NOMO-1 treated with DMSO at 0.1 percent for 48 hours (cell line): ENCODE data around the gene ATF3.
A peak's percentile ranks its signal among the peaks of the same experiment; 100 is the strongest.

Experiments
- DNase-seq: peaks from one replicate; lab custom pipeline; 2025; ENCODE audit not compliant: unreplicated experiment; lab: John Stamatoyannopoulos, UW

Gene ATF3

GRCh38 chr1:212586206-212587015, 22.1 kb upstream of the ATF3 start:
- DNase-seq, result no peak

- no peak for DNase-seq
Observed at GRCh38 chr1:212587016-212587887, 21.3 kb upstream of the ATF3 start.

GRCh38 chr1:212587888-212588510, 20.6 kb upstream of the ATF3 start:
- DNase-seq, result no peak

GRCh38 chr1:212589446-212589845, 19.1 kb upstream of the ATF3 start:
- peak; percentile 38 for DNase-seq

GRCh38 chr1:212591922-212592321, 16.6 kb upstream of the ATF3 start:
- DNase-seq, result no peak

- DNase-seq, result no peak
Observed at GRCh38 chr1:212593821-212594251, 14.7 kb upstream of the ATF3 start.

- DNase-seq, result no peak
Observed at GRCh38 chr1:212594640-212595039, 13.9 kb upstream of the ATF3 start.

- DNase-seq, result no peak
Observed at GRCh38 chr1:212595229-212595628, 13.3 kb upstream of the ATF3 start.

GRCh38 chr1:212595787-212596714, 12.5 kb upstream of the ATF3 start:
- DNase-seq, result peak; percentile 49

GRCh38 chr1:212596798-212597197, 11.8 kb upstream of the ATF3 start:
- DNase-seq, result no peak

- no peak for DNase-seq
Observed at GRCh38 chr1:212597487-212597886, 11.1 kb upstream of the ATF3 start.

- DNase-seq, result no peak
Observed at GRCh38 chr1:212600071-212600915, 8.3 kb upstream of the ATF3 start.

GRCh38 chr1:212600980-212601379, 7.6 kb upstream of the ATF3 start:
- DNase-seq, result no peak

GRCh38 chr1:212601524-212601923, 7.0 kb upstream of the ATF3 start:
- DNase-seq, result no peak

- DNase-seq, result no peak
Observed at GRCh38 chr1:212605441-212606394, 2.8 kb upstream of the ATF3 start.

GRCh38 chr1:212606395-212607205, 2.0 kb upstream of the ATF3 start:
- DNase-seq, result no peak

- no peak for DNase-seq
Observed at GRCh38 chr1:212607206-212607912, 1.2 kb upstream of the ATF3 start.
